SK-N-MC (cell line): ENCODE results near the gene CLEC4G.

Experiments
- DNase-seq: peaks from one replicate; pipeline ENCODE4 v3.0.0-alpha.2; 2011; ENCODE audit warnings: low read depth, low spot score
- H3K27ac ChIP-seq: fragments of 200-600 bp; sonication (generic); 2 replicates; pipeline ENCODE4 v1.5.1; 2016; ENCODE audit warnings: mixed run types
- H3K36me3 ChIP-seq: fragments of 200-600 bp; sonication (generic); 2 replicates; pipeline ENCODE4 v1.6.1; 2017; ENCODE audit warnings: antibody characterized with exemption, low read length, mixed read lengths; ENCODE audit not compliant: insufficient read depth
- H3K4me3 ChIP-seq: fragments of 200-600 bp; sonication (generic); 2 replicates; pipeline ENCODE4 v1.5.1; 2016
- H3K9ac ChIP-seq: fragments of 200-600 bp; sonication (generic); 2 replicates; pipeline ENCODE4 v1.8.0; 2017; ENCODE audit warnings: mixed run types, mixed read lengths; ENCODE audit not compliant: insufficient read length
- H3K9me3 ChIP-seq: fragments of 200-600 bp; sonication (generic); 2 replicates; pipeline ENCODE4 v1.6.1; 2017; ENCODE audit warnings: low read depth, mild to moderate bottlenecking, antibody characterized with exemption, low read length, moderate library complexity, mixed read lengths
- EZH2 ChIP-seq: fragments of 200-600 bp; sonication (generic); IDR thresholded peaks from one replicate; pipeline ENCODE4 v1.6.1; 2017; ENCODE audit warnings: antibody characterized with exemption
- FOXP2 ChIP-seq: optimal IDR thresholded peaks from 2 replicates; pipeline ENCODE3; 2011; ENCODE audit warnings: mild to moderate bottlenecking, moderate library complexity; ENCODE audit not compliant: insufficient read depth; ENCODE audit errors: extremely low read length, control extremely low read depth
- POLR2AphosphoS5 ChIP-seq: IDR thresholded peaks from 2 replicates; pipeline ENCODE4 v1.6.1; 2012; ENCODE audit warnings: mild to moderate bottlenecking, low read depth, low read length, borderline replicate concordance

Gene CLEC4G

GRCh38 chr19:7705387-7706187 lies 26.3 kb downstream of the CLEC4G start:
- H3K9ac ChIP-seq, result no peak overlapping the region

GRCh38 chr19:7704280-7705060 lies 27.4 kb downstream of the CLEC4G start:
- Histone ChIP-seq H3K4me3 (no peak overlapping the region), H3K9me3 (no peaks in the 10 kb centered on the region), H3K27ac (no peak overlapping the region), H3K36me3 (no peaks in the 10 kb centered on the region), H3K9ac (no peak overlapping the region)
- no peak for DNase-seq
- TF ChIP-seq POLR2AphosphoS5, result no peak
- no peak for TF ChIP-seq FOXP2
- TF ChIP-seq EZH2, result no peak

More at GRCh38 chr19:7705387-7706187, 26.3 kb downstream of the CLEC4G start:
- H3K36me3 ChIP-seq, result no peaks in the 10 kb centered on the region
- no peak for DNase-seq
- TF ChIP-seq EZH2 (no peak), POLR2AphosphoS5 (no peak), FOXP2 (no peak)
- no peaks in the 10 kb centered on the region for H3K9me3 ChIP-seq
- no peak overlapping the region for H3K27ac ChIP-seq
- no peak overlapping the region for H3K4me3 ChIP-seq

DNA sequence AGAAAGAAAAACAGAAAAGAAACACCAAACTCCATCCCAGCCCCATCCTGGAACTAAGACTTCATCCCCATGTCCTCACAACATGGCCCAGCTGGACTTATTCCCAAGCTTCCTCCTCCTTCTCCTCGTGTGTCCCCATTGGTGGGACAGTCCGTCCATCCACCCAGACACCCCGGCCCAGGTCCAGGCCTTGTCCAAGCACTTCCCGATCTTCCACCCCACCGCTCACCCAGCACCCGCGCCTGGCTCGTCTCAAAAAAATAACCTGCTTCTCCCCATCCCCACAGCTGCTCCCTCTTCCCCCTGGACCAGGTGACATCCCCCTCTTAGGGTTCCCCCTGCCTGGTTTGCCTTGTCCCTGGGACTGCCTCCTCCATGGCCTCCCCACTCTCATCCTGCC lies 28.6 kb downstream of the CLEC4G start:
- Histone ChIP-seq H3K36me3 (no peaks in the 10 kb centered on the region), H3K4me3 (no peak overlapping the region), H3K27ac (no peak overlapping the region), H3K9ac (no peak overlapping the region), H3K9me3 (no peaks in the 10 kb centered on the region)
- DNase-seq, result no peak
- TF ChIP-seq EZH2 (no peak), POLR2AphosphoS5 (no peak), FOXP2 (no peak)

GRCh38 chr19:7701654-7702457 lies 30.1 kb downstream of the CLEC4G start, which contains the start of gene FCER2:
TSS of gene FCER2 (minus strand) at chr19:7702131. CDS start at chr19:7699760, 2,371 bp downstream.
- Histone ChIP-seq H3K4me3 (no peak within 1 kb of the TSS), H3K9ac (no peak within 1 kb of the TSS), H3K36me3 (no peaks in the 10 kb centered on the region), H3K27ac (no peak within 1 kb of the TSS), H3K9me3 (no peaks in the 10 kb centered on the region)
- no peak for TF ChIP-seq EZH2
- no peak for TF ChIP-seq FOXP2
- no peak for TF ChIP-seq POLR2AphosphoS5
- no peak for DNase-seq

DNA sequence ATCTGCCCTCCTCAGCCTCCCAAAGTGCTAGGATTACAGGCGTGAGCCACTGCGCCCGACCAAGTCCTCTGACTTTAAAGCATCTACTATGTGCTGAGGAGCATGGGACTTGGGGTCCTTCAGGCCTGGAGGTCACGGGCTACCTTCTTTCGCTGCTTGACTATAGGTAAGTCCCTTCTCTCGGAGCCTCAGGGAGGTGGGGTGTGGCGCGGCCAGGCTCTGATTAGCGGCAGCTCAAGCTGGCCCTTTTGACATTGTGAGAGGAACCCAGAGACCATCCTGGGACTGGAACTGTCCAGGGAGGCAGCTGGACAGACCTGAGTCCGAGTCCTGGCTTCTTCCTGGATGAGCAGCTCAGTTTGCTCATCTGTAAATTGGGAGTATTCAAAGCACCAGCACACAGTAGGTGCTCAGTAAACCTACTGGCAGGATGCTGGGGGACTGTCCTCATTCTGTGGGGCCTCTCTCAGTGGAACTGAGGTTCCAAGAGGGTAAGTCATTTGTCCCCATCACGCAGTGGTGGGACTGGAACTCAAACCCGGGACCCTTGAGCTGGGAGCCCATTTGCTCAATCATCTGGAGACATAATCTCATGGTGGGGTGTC lies 30.8 kb downstream of the CLEC4G start:
- no peak overlapping the region for H3K9ac ChIP-seq
- no peak for TF ChIP-seq EZH2
- no peak for TF ChIP-seq FOXP2
- no peak for TF ChIP-seq POLR2AphosphoS5
- H3K4me3 ChIP-seq, result no peak overlapping the region

GRCh38 chr19:7699417-7700401 lies 32.2 kb downstream of the CLEC4G start:
- TF ChIP-seq FOXP2, result no peak
- no peak for DNase-seq
- H3K9me3 ChIP-seq, result no peaks in the 10 kb centered on the region
- no peak overlapping the region for H3K9ac ChIP-seq
- no peak overlapping the region for H3K27ac ChIP-seq
- H3K4me3 ChIP-seq, result no peak overlapping the region
- no peaks in the 10 kb centered on the region for H3K36me3 ChIP-seq

More for the DNA sequence above, 30.8 kb downstream of the CLEC4G start:
- H3K9me3 ChIP-seq, result no peaks in the 10 kb centered on the region
- DNase-seq, result no peak
- H3K36me3 ChIP-seq, result no peaks in the 10 kb centered on the region
- H3K27ac ChIP-seq, result no peak overlapping the region

DNA sequence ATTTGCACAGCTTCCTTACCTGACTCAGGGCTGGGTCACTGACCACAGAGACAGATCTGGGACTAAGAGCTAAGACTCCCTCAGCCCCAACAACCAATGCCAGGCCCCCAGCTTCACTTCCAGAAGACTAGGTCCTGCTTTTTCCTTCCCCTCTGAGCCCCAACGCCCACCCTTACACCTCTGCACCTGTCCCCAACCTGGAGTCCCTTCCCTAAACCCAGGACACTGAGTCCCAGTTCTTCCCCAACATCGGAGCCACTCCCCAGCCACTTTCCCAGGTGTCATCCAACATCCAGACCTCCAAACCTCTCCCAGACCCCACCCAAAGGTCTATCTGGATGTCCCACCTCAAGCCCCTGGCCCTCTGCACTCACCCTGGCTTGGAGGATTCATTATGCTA lies 32.9 kb downstream of the CLEC4G start:
- H3K9me3 ChIP-seq, result no peaks in the 10 kb centered on the region
- no peak for DNase-seq
- H3K36me3 ChIP-seq, result no peaks in the 10 kb centered on the region
- H3K4me3 ChIP-seq, result no peak overlapping the region
- no peak for TF ChIP-seq POLR2AphosphoS5
- no peak for TF ChIP-seq FOXP2
- no peak for TF ChIP-seq EZH2
- no peak overlapping the region for H3K27ac ChIP-seq
- no peak overlapping the region for H3K9ac ChIP-seq
